Subcutaneous adipose tissue (tissue), 4 donors: ENCODE results near the gene LRRC28. TPM values are rescaled to one million over a fixed set of nuclear protein-coding genes. Genes with fewer than 3 reads are reported as not detected.

Experiments
- CTCF ChIP-seq: fragments of 450-650 bp; IDR thresholded peaks from one replicate; pipeline ENCODE4 v1.5.1; 2016; ENCODE audit warnings: low read depth, mild to moderate bottlenecking, control low read depth, antibody characterized with exemption, moderate library complexity
- total RNA-seq, 4 donors: library from RNA; depleted of rRNA; stranded (reverse); fragments of >200 nt; gene quantifications; one replicate each; pipeline ENCODE4 v1.1.0, GENCODE V29; 2016

LRRC28 gene
- 10 to 100 TPM; 37.7 to 60.7 (median 45.8) TPM for total RNA-seq

DNA sequence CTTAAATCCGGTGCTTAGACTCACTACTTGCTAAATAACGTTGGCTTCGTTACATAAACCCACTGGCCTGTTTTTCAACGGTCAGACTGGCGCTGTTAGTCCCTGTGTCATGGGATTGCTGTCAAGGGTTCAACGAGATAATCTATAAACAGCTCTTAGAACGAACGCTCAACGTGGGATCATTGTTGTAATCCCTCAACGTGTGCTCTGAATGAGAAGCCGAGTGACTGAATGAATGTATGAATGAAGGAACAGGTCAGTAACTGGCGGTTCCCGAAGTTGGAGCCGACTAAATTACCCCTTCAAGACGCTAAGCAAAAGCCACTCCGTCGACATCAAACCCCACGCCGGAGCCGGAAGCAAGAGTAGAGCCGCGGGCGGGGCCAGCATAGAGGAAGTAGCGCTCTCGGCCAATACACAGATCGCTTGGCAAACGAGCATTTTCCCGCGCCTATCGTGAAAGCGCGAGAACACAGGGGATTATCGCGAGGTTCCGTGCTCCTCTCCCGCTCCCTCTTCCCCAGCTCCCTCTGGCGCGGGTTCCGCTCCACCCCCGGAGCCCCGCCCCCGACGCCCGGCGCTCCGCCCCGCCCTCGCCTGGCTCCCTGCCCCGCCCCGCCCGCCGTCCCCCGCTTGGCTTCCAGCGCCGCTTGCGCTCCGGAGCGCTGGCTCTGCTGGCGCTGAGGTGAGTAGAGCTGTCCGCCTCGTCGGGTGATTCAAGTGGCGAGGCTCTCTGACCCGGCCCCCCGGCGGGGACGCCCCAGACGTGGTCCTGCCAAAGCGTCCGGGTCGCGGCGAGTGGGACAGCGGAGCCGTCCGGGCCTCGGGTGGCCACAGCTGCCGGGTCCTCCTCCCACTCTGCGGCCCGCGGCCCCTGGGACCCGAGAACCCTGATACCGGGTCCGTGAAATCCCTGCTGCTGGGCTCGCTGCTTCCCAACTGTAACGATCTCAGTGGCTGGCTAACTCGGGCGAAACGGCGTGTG lies at the start of gene LRRC28:
LRRC28 (plus strand) TSS at position 625 of the 985 bp plus-strand sequence. CDS start 4,477 bp downstream, outside the sequence.
- TF ChIP-seq CTCF: no peak

DNA sequence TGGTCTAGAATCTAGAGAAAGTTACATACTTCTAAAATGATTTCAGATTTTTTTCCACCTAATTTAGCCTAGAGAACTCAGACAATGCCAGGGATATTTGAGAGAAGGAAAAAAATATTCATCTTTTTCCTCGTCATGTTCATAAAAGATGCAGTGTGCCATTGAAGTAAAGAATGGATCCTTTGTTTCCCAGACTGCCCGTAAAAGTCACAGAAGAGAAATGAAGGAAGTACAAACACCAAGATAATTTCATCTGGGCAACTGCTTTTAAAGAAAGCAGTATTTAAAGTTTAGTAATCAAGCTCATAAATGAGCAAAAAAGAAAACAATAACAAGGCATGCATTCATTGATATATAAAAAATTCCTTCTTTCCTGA lies 49.1 kb upstream of the LRRC28 start:
- no peak for TF ChIP-seq CTCF

DNA sequence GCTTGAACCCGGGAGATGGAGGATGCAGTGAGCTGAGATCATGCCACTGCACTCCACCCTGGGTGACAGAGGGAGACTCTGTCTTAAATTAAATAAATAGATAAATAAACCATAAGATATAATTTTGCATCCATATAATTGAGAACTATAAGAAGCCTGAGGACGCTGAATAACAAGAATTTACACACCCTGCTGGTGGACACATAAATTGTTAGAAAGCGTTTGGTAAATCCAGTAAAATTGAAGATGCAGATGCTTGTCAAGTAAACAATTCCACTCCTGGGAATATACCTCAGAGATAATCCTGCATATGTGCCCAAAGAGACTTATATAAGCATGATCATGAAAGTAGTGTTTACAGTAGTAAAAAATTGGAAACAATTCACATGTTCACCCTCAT lies 43.6 kb upstream of the LRRC28 start:
- no peak for TF ChIP-seq CTCF

DNA sequence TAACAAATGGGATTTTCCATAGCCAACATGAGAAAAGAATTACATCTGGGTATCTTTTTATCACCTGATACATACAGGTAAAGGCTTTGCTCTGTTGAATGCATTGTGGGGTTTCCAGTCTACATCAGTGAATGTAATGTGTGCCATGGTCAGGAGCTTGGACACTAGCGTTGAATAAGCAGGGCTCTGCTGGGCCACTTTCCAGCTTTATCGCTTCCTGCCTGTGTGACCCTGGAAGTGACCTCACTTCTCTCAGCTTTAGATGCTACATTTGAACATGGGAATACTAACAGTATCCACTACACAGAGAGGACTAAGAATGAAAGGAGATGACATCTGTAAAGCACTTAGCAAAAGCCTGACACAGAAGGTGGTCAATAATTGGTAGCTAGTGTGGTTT lies 42.0 kb upstream of the LRRC28 start:
- TF ChIP-seq CTCF: no peak

- no peak for TF ChIP-seq CTCF
Measured at GRCh38 chr15:99210334-99210733, 40.9 kb upstream of the LRRC28 start.

DNA sequence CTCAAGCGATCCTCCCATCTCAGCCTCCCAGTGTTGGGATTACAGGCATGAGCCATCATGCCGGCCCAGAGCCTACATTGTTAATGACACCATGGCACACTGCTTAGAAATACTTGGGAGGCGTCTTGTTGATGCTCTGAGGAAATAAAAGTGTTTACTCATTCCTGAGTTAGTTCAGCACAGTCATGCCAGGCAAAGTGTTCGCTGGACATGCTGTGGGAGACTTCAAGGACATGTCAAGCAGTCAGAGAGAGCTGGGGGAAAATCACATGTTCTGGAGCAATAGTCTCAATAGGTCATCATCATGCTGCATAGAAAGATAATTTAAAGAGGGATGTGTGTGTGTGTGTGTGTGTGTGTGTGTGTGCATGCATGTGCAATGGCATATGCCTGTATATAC lies 39.4 kb upstream of the LRRC28 start:
- TF ChIP-seq CTCF: no peak

- no peak for TF ChIP-seq CTCF
Measured at GRCh38 chr15:99212406-99212805, 38.9 kb upstream of the LRRC28 start.
